ENCODE data around the gene KCTD16.

KCTD16 gene

GRCh38 chr5:144487761-144488160 lies 317.1 kb downstream of the KCTD16 start:
- TF ChIP-seq CTCF (IDR thresholded peaks at IDR 0.05; ENCODE audit: insufficient read depth, low read length, poor library complexity, severe bottlenecking), result no peak
- Histone ChIP-seq H3K27me3 (replicated peaks; ENCODE audit: control insufficient read depth, insufficient read depth, low read length) (no peaks in the 10 kb centered on the region), H3K4me3 (replicated peaks; ENCODE audit: low read depth, low read length) (no peak overlapping the region), H3K36me3 (ENCODE audit: control insufficient read depth, insufficient read depth, low read length) (no peaks in the 10 kb centered on the region)
- no peak for DNase-seq (ENCODE audit: extremely low read depth, insufficient read length)

- Histone ChIP-seq H3K27me3 (replicated peaks; ENCODE audit: control insufficient read depth, insufficient read depth, low read length) (no peaks in the 10 kb centered on the region), H3K36me3 (ENCODE audit: control insufficient read depth, insufficient read depth, low read length) (no peaks in the 10 kb centered on the region), H3K4me3 (replicated peaks; ENCODE audit: low read depth, low read length) (no peak overlapping the region)
- TF ChIP-seq CTCF (IDR thresholded peaks at IDR 0.05; ENCODE audit: insufficient read depth, low read length, poor library complexity, severe bottlenecking), result no peak
- DNase-seq (ENCODE audit: extremely low read depth, insufficient read length), result no peak
These were observed 332.4 kb downstream of the KCTD16 start for GRCh38 chr5:144503123-144503522.

GRCh38 chr5:144504929-144505577 lies 334.4 kb downstream of the KCTD16 start:
- no peak for TF ChIP-seq CTCF (IDR thresholded peaks at IDR 0.05; ENCODE audit: insufficient read depth, low read length, poor library complexity, severe bottlenecking)
- no peak for DNase-seq (ENCODE audit: extremely low read depth, insufficient read length)
- Histone ChIP-seq H3K4me3 (replicated peaks; ENCODE audit: low read depth, low read length) (no peak overlapping the region), H3K36me3 (ENCODE audit: control insufficient read depth, insufficient read depth, low read length) (no peaks in the 10 kb centered on the region), H3K27me3 (replicated peaks; ENCODE audit: control insufficient read depth, insufficient read depth, low read length) (no peaks in the 10 kb centered on the region)

- DNase-seq (ENCODE audit: extremely low read depth, insufficient read length), result no peak
- Histone ChIP-seq H3K4me3 (replicated peaks; ENCODE audit: low read depth, low read length) (no peak overlapping the region), H3K27me3 (replicated peaks; ENCODE audit: control insufficient read depth, insufficient read depth, low read length) (no peaks in the 10 kb centered on the region), H3K36me3 (ENCODE audit: control insufficient read depth, insufficient read depth, low read length) (no peaks in the 10 kb centered on the region)
- TF ChIP-seq CTCF (IDR thresholded peaks at IDR 0.05; ENCODE audit: insufficient read depth, low read length, poor library complexity, severe bottlenecking), result no peak
These were observed 340.3 kb downstream of the KCTD16 start for GRCh38 chr5:144510845-144511579.

- Histone ChIP-seq H3K4me3 (replicated peaks; ENCODE audit: low read depth, low read length) (no peak overlapping the region), H3K27me3 (replicated peaks; ENCODE audit: control insufficient read depth, insufficient read depth, low read length) (no peaks in the 10 kb centered on the region), H3K36me3 (ENCODE audit: control insufficient read depth, insufficient read depth, low read length) (no peaks in the 10 kb centered on the region)
- DNase-seq (ENCODE audit: extremely low read depth, insufficient read length), result no peak
- TF ChIP-seq CTCF (IDR thresholded peaks at IDR 0.05; ENCODE audit: insufficient read depth, low read length, poor library complexity, severe bottlenecking), result no peak
These were observed 341.0 kb downstream of the KCTD16 start for GRCh38 chr5:144511580-144512072.
